CD14-positive monocyte (primary cell): ENCODE results near the gene SEMA3A. TPM values are rescaled to one million over a fixed set of nuclear protein-coding genes. Genes with fewer than 3 reads are reported as not detected.

Experiments
- DNase-seq, 3 donors: peaks; one replicate each; pipeline ENCODE4 v3.0.0-alpha.2; 2011 to 2022
- H2AFZ ChIP-seq: 2 replicates; pipeline ENCODE4 v1.6.0; 2012; ENCODE audit warnings: mild to moderate bottlenecking, low read depth, low read length, inconsistent platforms; ENCODE audit not compliant: insufficient read depth, poor library complexity, severe bottlenecking
- H3K27ac ChIP-seq, 2 donors: 1 replicate in 1 of 2; 2 replicates in 1 of 2; pipeline ENCODE4 v1.5.1; 2012 to 2013; ENCODE audit warnings: low read length in 2 of 2, control low read depth in 1 of 2, inconsistent platforms in 1 of 2, low read depth in 1 of 2, mild to moderate bottlenecking in 1 of 2
- H3K27me3 ChIP-seq, 2 donors: one replicate each; pipeline versions ENCODE4 v1.6.0 to v1.6.1; 2011 to 2013; ENCODE audit warnings: low read length in 2 of 2; ENCODE audit not compliant: control insufficient read depth in 2 of 2, insufficient read depth in 2 of 2
- H3K36me3 ChIP-seq, 2 donors: replicated peaks in 1 of 2; 1 replicate in 1 of 2; 2 replicates in 1 of 2; pipeline versions ENCODE4 v1.5.1 to v1.6.1; 2012 to 2013; ENCODE audit warnings: low read length in 2 of 2, control low read depth in 1 of 2, inconsistent platforms in 1 of 2, mild to moderate bottlenecking in 1 of 2; ENCODE audit not compliant: insufficient read depth in 2 of 2, control insufficient read depth in 1 of 2
- H3K4me1 ChIP-seq, 2 donors: 1 replicate in 1 of 2; 2 replicates in 1 of 2; pipeline versions ENCODE4 v1.5.1 to v1.6.1; 2012 to 2013; ENCODE audit warnings: low read length in 2 of 2, control low read depth in 1 of 2, inconsistent platforms in 1 of 2, mild to moderate bottlenecking in 1 of 2, moderate library complexity in 1 of 2; ENCODE audit not compliant: insufficient read depth in 2 of 2, control insufficient read depth in 1 of 2
- H3K4me2 ChIP-seq: replicated peaks from 2 replicates; pipeline ENCODE3; 2012; ENCODE audit warnings: low read length, moderate library complexity, mild to moderate bottlenecking; ENCODE audit not compliant: poor library complexity, severe bottlenecking; ENCODE audit errors: extremely low read depth
- H3K4me3 ChIP-seq, 3 experiments: fragments of 200-600 bp in 1 of 3; sonication (generic) in 1 of 3; replicated peaks in 1 of 3; 1 replicate in 2 of 3; 2 replicates in 1 of 3; pipeline ENCODE4 v1.5.1; 2011 to 2013; ENCODE audit warnings: low read length in 3 of 3, mild to moderate bottlenecking in 3 of 3, control low read depth in 2 of 3, low read depth in 2 of 3, inconsistent platforms in 1 of 3, moderate library complexity in 1 of 3
- H3K79me2 ChIP-seq: 2 replicates; pipeline ENCODE4 v1.6.0; 2012; ENCODE audit warnings: mild to moderate bottlenecking, control low read depth, inconsistent platforms, low read length, moderate library complexity; ENCODE audit not compliant: insufficient read depth
- H3K9ac ChIP-seq: 2 replicates; pipeline ENCODE4 v1.6.0; 2017; ENCODE audit warnings: low read length, mild to moderate bottlenecking; ENCODE audit not compliant: insufficient read depth, poor library complexity, severe bottlenecking
- H3K9me3 ChIP-seq, 2 donors: replicated peaks in 1 of 2; 1 replicate in 1 of 2; 2 replicates in 1 of 2; pipeline versions ENCODE4 v1.5.1 to v1.6.1; 2012 to 2013; ENCODE audit warnings: low read length in 2 of 2, control low read depth in 1 of 2; ENCODE audit not compliant: control insufficient read depth in 1 of 2, insufficient read depth in 1 of 2
- H4K20me1 ChIP-seq: 2 replicates; pipeline ENCODE4 v1.6.0; 2012; ENCODE audit warnings: mild to moderate bottlenecking, low read length, control low read depth, moderate library complexity; ENCODE audit not compliant: insufficient read depth
- H3K27ac Mint-ChIP-seq, 7 donors: one replicate each; pipeline ENCODE4 v1.8.0; 2020; ENCODE audit warnings: mild to moderate bottlenecking in 7 of 7, mixed read lengths in 7 of 7, moderate library complexity in 6 of 7, inconsistent platforms in 2 of 7
- H3K27me3 Mint-ChIP-seq, 3 donors: one replicate each; pipeline ENCODE4 v1.8.0; 2021 to 2022; ENCODE audit warnings: low read depth in 3 of 3, mild to moderate bottlenecking in 3 of 3, mixed read lengths in 3 of 3, moderate library complexity in 3 of 3, inconsistent platforms in 1 of 3
- H3K36me3 Mint-ChIP-seq, 2 donors: one replicate each; pipeline ENCODE4 v1.8.0; 2020; ENCODE audit warnings: mixed read lengths in 2 of 2, inconsistent platforms in 1 of 2, mild to moderate bottlenecking in 1 of 2
- H3K4me1 Mint-ChIP-seq: one replicate; pipeline ENCODE4 v1.8.0; 2020; ENCODE audit warnings: mild to moderate bottlenecking, mixed read lengths
- H3K4me3 Mint-ChIP-seq, 2 donors: one replicate each; pipeline ENCODE4 v1.8.0; 2020; ENCODE audit warnings: mild to moderate bottlenecking in 2 of 2, mixed read lengths in 2 of 2, moderate library complexity in 1 of 2
- H3K9me3 Mint-ChIP-seq, 7 donors: one replicate each; pipeline ENCODE4 v1.8.0; 2020 to 2022; ENCODE audit warnings: mixed read lengths in 7 of 7, mild to moderate bottlenecking in 6 of 7, moderate library complexity in 6 of 7, inconsistent platforms in 2 of 7
- CTCF ChIP-seq: fragments of 200-600 bp; IDR thresholded peaks from one replicate; pipeline ENCODE4 v1.8.0; 2022; ENCODE audit warnings: antibody characterized with exemption, mild to moderate bottlenecking
- WGBS: methylation state at CpG from one replicate; pipeline ENCODE4 v1.1.5; 2013; ENCODE audit warnings: missing lambda C conversion rate; ENCODE audit not compliant: insufficient coverage; 5-methylcytosine and 5-hydroxymethylcytosine counted together
- intact Hi-C, 2 donors: fragments of 100-400 bp; cut with micrococcal nuclease; formaldehyde crosslinking; loops; one replicate each; pipeline versions ENCODE4 v1.15.0 to v1.15.1; 2023
- polyA plus RNA-seq, 3 donors: library from polyadenylated mRNA; depleted of rRNA in 1 of 3; unstranded in 2 of 3; stranded (reverse) in 1 of 3; fragments of 300-500 nt in 2 of 3; fragments of >200 nt in 1 of 3; fragmentation: Illumina TruSeq in 2 of 3; gene quantifications; 1 replicate in 2 of 3; 2 replicates in 1 of 3; pipeline ENCODE4 v1.2.3, GENCODE V29; 2012 to 2021

Gene SEMA3A
- polyA plus RNA-seq, 3 donors, result 0.03 TPM; not detected in 2

GRCh38 chr7:84060760-84061261 lies 133.8 kb downstream of the SEMA3A start:
- DNase-seq, result no peak
- Mint-ChIP-seq H3K4me1 (no peaks in the 10 kb centered on the region), H3K4me3 (no peak overlapping the region), H3K27ac (no peak overlapping the region), H3K27me3 (no peaks in the 10 kb centered on the region), H3K9me3 (peaks cover 0 to 9% (median 4%) of the 10 kb centered on the region in 7 donors), H3K36me3 (no peaks in the 10 kb centered on the region)
- Histone ChIP-seq H3K9me3 (peaks cover 0 to 10% of the 10 kb centered on the region in 2 donors), H4K20me1 (no peaks in the 10 kb centered on the region), H3K4me1 (no peaks in the 10 kb centered on the region), H3K4me2 (no peak overlapping the region), H3K27ac (no peak overlapping the region), H3K79me2 (no peaks in the 10 kb centered on the region), H3K36me3 (no peaks in the 10 kb centered on the region), H3K9ac (no peak overlapping the region), H3K27me3 (no peaks in the 10 kb centered on the region), H2AFZ (no peak overlapping the region), H3K4me3 (no peak overlapping the region)
- intact Hi-C loops, result no loop called here
- WGBS, result no CpG with 5 or more reads among the region's 4 CpGs
- TF ChIP-seq CTCF, result no peak

GRCh38 chr7:84060000-84060399 lies 134.6 kb downstream of the SEMA3A start:
- no peak for DNase-seq
- Histone ChIP-seq H3K36me3 (no peaks in the 10 kb centered on the region), H3K4me1 (no peaks in the 10 kb centered on the region), H3K27me3 (no peaks in the 10 kb centered on the region), H4K20me1 (no peaks in the 10 kb centered on the region), H3K9ac (no peak overlapping the region), H2AFZ (no peak overlapping the region), H3K79me2 (no peaks in the 10 kb centered on the region), H3K4me2 (no peak overlapping the region), H3K4me3 (no peak overlapping the region), H3K27ac (no peak overlapping the region), H3K9me3 (peaks cover 0 to 10% of the 10 kb centered on the region in 2 donors)
- no peak for TF ChIP-seq CTCF
- Mint-ChIP-seq H3K9me3 (peaks cover 0 to 12% (median 6%) of the 10 kb centered on the region in 7 donors), H3K27ac (no peak overlapping the region), H3K36me3 (no peaks in the 10 kb centered on the region), H3K27me3 (no peaks in the 10 kb centered on the region), H3K4me3 (no peak overlapping the region), H3K4me1 (no peaks in the 10 kb centered on the region)
- intact Hi-C loops, result no loop called here
- no CpG with 5 or more reads among the region's 1 CpG for WGBS
